HG03064 (cell line): Measurements from ENCODE around the gene TROAP.
"Not testable (repeated sequence)": the region's sequence is repeated elsewhere in the genome, so short reads cannot be mapped to it uniquely, and the experiment has no call there.

Experiments
- ATAC-seq: cut with Tn5 transposase; IDR thresholded peaks from one replicate; pipeline ENCODE4 v1.9.1; 2021; ENCODE audit warnings: low read depth; ENCODE audit not compliant: unreplicated experiment

TROAP gene

DNA sequence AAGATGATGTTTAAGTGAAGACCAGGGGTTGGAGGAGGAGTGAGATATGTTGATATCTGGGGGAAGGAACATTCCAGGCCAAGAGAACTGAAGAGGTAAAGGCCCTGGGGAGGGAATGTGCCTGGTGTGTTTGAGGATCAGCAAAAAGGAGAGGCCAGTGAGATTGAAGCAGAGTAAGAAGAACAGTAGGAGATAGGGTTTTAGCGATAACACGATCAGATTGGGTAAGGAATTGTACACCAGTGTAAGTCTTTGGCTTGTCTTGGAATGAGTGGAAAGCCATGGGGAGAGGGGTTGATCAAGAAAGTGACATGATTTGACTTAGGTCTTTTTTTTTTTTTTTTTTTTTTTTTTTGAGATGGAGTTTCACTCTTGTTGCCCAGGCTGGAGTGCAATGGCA lies 4.8 kb downstream of the TROAP start:
- no peak for ATAC-seq

DNA sequence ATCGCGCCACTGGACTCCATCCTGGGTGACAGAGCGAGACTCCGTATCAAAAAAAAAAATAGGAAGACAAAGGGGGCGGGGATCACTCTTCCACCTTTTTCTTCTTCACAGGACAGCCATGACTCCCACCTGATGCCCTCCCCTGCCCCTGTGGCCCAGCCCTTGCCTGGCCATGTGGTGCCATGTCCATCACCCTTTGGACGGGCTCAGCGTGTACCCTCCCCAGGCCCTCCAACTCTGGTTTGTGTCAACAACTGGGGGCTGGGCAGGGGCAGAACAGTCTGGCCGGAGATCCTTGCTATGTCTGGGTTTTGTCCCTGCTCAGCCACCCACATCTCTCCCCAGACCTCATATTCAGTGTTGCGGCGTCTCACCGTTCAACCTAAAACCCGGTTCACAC lies 5.8 kb downstream of the TROAP start:
- no peak for ATAC-seq

GRCh38 chr12:49330032-49330619 lies 7.1 kb downstream of the TROAP start:
- ATAC-seq: no peak

DNA sequence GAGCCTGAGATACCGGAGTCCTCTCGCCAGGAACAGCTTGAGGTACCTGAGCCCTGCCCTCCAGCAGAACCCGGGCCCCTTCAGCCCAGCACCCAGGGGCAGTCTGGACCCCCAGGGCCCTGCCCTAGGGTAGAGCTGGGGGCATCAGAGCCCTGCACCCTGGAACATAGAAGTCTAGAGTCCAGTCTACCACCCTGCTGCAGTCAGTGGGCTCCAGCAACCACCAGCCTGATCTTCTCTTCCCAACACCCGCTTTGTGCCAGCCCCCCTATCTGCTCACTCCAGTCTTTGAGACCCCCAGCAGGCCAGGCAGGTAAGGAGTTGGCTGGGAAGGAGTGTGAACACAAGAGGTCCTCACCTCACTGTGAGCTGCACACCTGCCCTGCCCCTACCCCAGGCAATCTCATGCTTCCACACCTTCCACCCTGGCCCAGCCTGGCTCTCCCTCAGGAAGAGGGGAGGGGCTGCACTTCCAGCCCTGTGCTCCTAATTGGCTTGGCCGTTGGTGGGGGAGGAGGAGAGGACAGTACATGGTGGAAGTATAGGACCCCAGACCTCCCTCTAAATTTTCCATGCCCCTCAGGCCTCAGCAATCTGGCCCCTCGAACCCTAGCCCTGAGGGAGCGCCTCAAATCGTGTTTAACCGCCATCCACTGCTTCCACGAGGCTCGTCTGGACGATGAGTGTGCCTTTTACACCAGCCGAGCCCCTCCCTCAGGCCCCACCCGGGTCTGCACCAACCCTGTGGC lies 7.8 kb downstream of the TROAP start:
- ATAC-seq: no peak

DNA sequence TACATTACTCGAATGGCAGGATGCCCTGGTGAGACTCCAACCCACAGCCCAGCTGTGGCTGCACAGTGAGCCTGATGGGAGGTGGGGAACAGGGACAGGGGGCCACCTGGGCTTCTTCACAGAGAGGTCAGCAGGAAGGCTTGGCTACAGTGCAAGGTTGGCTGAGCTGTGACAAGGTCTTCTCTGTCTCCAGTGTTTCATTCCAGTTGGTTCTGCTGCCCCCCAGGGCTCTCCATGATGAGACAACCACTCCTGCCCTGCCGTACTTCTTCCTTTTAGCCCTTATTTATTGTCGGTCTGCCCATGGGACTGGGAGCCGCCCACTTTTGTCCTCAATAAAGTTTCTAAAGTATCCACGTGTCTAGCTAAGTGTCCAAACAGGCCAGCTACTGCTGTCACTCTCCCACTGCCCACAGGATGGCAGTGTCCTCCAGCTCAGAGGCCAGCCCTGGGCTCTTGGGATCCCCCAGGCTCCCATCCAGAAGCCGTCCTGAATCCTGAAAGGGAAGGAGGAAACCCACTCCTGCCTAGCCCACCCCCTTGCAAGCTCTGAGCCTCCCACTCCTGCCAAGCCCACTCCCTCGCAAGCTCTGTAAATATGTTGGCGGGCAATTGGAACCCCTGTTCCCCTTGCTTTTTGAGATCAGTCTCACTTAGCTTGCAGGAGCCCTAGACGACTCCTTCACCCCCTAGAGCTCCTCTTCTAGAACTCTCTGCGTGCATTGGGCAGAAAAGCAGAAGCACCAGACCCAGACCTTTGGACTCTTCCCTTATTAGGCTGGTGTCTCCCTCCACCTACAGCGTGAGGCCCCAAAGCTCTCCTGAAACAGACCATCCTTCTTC lies 8.5 kb downstream of the TROAP start:
- no peak for ATAC-seq

DNA sequence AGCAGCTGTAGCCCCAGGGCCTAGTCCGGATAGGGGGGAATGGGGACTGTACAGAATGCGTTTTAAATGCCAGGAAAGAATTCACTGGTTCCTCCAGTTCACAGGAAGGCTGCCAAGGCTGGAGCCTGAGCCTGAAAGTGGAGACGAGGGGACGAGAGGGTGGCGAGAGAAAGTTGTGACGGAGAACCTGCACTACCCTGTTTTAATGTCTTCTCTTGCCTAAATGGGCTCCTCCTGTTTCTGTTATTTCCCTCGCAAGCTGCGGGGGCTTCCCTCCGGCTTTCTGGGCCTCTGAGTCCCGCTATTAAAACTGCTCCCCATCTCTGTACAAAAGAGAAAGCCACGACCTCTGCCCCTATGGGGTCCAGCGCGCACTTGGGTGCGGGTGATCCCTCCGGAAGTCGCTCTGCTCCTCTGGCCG lies 9.4 kb downstream of the TROAP start:
- no peak for ATAC-seq

DNA sequence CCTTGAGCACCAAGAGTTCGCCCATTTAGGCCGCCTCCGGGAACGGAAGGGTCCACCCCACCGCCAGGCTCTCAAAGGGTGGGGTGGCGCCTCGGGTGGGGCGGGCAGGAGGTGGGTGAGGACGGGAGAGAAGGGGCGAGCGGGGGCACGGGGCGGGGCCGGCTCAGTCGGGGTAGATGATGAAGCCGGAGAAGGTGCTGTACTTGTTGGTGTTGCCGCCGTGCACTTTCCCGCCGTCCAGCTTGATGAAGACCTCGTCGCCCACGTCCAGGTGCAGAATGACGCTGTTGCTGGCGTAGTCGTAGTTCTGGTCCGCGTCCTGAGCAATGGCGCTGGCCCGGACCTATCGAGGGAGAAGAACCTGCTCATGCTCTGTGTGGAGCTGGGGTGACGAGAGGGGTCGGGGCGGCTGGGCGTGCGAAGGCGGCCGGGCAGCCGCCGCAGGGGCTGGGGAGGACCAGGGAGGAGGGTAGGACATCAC lies 9.9 kb downstream of the TROAP start:
- no peak for ATAC-seq

GRCh38 chr12:49333778-49334177 lies 10.7 kb downstream of the TROAP start:
- not testable (repeated sequence) for ATAC-seq

GRCh38 chr12:49334226-49334625 lies 11.2 kb downstream of the TROAP start:
- no peak for ATAC-seq

GRCh38 chr12:49334681-49335080 lies 11.6 kb downstream of the TROAP start:
- ATAC-seq: no peak

GRCh38 chr12:49335118-49335954 lies 12.3 kb downstream of the TROAP start:
- no peak for ATAC-seq

DNA sequence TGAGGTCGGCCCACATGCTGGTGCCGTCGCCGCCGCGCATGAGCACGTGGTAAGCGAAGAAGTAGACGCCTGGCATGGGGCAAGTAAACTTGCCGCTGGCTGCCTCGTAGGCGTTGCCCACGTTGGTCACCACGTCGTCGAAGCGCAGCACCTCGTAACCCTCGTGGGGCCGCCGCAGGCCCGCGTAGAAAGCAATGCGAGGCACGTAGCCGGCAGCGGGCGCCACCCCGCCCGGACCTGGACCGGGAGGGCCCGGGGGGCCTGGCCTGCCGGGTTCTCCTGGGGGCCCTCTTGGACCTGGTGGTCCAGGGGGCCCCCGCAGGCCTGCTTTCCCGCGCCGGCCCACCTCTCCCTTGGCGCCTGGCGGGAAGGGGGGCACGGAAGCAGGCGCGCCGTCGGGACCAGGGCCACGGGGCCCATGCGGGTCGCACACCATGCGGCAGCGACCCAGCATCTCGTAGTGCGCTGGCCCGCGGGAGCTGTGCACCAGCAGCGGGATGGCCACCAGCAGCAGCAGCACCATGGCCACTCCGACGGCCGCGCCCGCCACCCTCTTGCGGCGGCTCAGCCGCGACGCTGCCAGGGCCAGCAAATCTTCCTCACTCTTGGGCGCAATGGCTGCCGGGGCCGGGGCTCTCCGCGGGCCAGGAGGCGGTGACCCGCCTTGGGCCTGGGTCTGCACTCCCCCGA lies 13.0 kb downstream of the TROAP start:
- ATAC-seq: no peak

- no peak for ATAC-seq
Measured at GRCh38 chr12:49336645-49337584, 13.9 kb downstream of the TROAP start, which contains the start of gene C1QL4. Gene C1QL4 (minus strand): TSS chr12:49337188. CDS start chr12:49336477, 711 bp downstream.

- no peak for ATAC-seq
Measured at GRCh38 chr12:49338830-49339463, 15.9 kb downstream of the TROAP start.

DNA sequence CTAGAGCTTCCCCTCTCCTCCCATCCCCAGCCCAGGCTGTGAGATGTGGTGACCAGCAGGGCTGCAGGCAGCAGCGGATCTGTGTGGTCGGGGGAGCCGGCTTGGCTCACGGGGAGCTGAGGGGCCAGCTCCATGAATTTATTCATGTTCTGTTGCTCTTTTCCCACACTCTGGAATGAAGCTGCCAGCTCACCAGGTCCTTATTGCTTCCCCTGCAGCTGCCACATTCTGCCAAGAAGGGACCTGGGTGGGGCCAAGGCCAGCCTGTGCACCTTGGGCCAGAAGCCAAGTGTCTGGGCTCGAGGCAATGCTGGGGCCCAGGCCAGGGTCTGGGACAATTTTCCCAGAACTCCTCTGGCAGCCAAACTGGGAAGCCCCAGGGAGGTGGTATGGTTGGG lies 16.4 kb downstream of the TROAP start:
- no peak for ATAC-seq

GRCh38 chr12:49340095-49340870 lies 17.2 kb downstream of the TROAP start:
- ATAC-seq: no peak

DNA sequence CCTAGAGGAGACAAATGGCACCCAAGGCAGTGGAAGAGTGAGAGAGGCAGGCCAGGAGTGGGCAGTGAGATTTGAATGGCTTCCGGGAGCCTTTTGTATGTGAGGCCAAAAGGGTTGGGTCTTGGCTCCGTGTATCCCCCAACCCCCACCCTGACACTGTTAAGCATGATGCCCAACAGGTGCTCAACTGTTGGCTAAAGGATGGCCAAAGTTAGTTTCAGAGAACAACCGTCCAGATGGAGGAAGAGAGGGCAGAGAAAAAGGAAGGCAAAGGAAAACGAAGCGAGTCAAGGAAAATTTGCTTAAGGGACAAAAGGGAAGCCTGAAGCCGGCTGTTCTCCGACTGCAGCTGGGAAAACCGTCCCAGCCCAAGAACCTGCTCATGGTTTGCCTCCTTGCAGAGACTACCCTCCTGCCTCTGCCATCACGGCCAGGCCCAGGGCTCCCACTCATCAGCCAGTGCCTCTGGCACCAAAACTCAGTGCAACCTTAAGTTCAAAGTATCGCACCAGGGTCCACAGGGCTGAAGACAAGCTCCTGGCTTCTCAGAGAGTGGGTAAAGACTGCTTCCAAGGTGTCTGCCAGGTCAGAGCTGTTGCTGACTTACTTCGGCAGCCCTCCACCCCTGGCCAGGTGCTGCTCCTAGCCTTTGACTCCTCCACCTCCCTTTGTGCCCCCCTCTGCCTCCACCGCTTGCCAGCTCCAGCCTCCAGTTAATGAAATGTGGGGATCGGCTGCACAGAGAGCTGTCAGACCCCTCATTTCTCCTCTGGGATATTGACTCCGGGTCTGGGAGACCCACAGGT lies 18.1 kb downstream of the TROAP start:
- no peak for ATAC-seq
